ENCODE measurements around the gene NLGN1. TPM values are rescaled to one million over a fixed set of nuclear protein-coding genes. Genes with fewer than 3 reads are reported as not detected.
A peak's percentile ranks its signal among the peaks of the same experiment; 100 is the strongest.

The NLGN1 gene
- polyA plus RNA-seq, 1 donor from 2014 or later = 2.7 TPM

DNA sequence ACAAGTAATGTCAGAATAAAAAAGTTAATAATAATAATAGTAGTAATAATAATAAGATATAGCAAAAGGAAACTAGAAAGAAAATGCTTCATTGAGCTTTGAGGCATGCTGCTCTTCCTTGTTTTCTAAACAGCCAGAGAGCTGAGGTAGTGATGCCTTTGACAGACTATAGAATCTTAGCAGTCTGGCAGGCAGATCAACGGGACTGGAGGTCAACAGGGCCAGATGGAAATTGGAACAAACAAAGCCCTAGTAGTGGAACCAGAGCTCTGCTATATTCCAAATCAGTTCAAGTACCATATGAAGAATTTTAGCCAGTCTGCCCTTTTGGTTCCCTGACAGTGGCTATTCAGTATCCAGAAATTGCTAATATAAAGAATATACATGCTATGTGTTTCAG, 278.6 kb downstream of the NLGN1 start:
- H3K9ac ChIP-seq (ENCODE audit: low read length) = no peak overlapping the region
- no peak overlapping the region for H2AFZ ChIP-seq (ENCODE audit: low read depth, low read length)
- H3F3A ChIP-seq (ENCODE audit: insufficient read depth, low read length, poor library complexity, severe bottlenecking) = peaks cover 4% of the 10 kb centered on the region
- no peak overlapping the region for H3K4me2 ChIP-seq (ENCODE audit: low read length)
- H3K9me2 ChIP-seq (ENCODE audit: insufficient read depth, low read length) = no peaks in the 10 kb centered on the region
- H3K27me3 ChIP-seq (ENCODE audit: insufficient read depth, low read depth, low read length) = no peaks in the 10 kb centered on the region
- no peaks in the 10 kb centered on the region for H3K36me3 ChIP-seq (ENCODE audit: insufficient read depth, low read length)
- no peak overlapping the region for H3K4me3 ChIP-seq (ENCODE audit: low read length)
- no peaks in the 10 kb centered on the region for H3K9me3 ChIP-seq (ENCODE audit: low read length)
- H3K27ac ChIP-seq (ENCODE audit: low read length) = no peak overlapping the region
- H3K79me2 ChIP-seq (replicated peaks; ENCODE audit: insufficient read depth, low read length) = no peaks in the 10 kb centered on the region
- TF ChIP-seq, protein P1, sequence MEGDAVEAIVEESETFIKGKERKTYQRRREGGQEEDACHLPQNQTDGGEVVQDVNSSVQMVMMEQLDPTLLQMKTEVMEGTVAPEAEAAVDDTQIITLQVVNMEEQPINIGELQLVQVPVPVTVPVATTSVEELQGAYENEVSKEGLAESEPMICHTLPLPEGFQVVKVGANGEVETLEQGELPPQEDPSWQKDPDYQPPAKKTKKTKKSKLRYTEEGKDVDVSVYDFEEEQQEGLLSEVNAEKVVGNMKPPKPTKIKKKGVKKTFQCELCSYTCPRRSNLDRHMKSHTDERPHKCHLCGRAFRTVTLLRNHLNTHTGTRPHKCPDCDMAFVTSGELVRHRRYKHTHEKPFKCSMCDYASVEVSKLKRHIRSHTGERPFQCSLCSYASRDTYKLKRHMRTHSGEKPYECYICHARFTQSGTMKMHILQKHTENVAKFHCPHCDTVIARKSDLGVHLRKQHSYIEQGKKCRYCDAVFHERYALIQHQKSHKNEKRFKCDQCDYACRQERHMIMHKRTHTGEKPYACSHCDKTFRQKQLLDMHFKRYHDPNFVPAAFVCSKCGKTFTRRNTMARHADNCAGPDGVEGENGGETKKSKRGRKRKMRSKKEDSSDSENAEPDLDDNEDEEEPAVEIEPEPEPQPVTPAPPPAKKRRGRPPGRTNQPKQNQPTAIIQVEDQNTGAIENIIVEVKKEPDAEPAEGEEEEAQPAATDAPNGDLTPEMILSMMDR (IDR thresholded peaks at IDR 0.05; ENCODE audit: poor library complexity, severe bottlenecking) = no peak
- TF ChIP-seq POLR2AphosphoS5 (IDR thresholded peaks at IDR 0.05) (no peak), EZH2 (IDR thresholded peaks at IDR 0.05; ENCODE audit: borderline replicate concordance, insufficient read depth, low read length, poor library complexity, severe bottlenecking) (no peak), MXI1 (conservative IDR thresholded peaks at IDR 0.05; ENCODE audit: poor library complexity, severe bottlenecking) (no peak), TAF1 (IDR thresholded peaks at IDR 0.05; ENCODE audit: low read depth) (no peak), EP300 (conservative IDR thresholded peaks at IDR 0.05; ENCODE audit: poor library complexity, severe bottlenecking) (no peak), SMC3 (conservative IDR thresholded peaks at IDR 0.05; ENCODE audit: poor library complexity) (no peak), RAD21 (conservative IDR thresholded peaks at IDR 0.05) (no peak)
- TF ChIP-seq, protein P2, sequence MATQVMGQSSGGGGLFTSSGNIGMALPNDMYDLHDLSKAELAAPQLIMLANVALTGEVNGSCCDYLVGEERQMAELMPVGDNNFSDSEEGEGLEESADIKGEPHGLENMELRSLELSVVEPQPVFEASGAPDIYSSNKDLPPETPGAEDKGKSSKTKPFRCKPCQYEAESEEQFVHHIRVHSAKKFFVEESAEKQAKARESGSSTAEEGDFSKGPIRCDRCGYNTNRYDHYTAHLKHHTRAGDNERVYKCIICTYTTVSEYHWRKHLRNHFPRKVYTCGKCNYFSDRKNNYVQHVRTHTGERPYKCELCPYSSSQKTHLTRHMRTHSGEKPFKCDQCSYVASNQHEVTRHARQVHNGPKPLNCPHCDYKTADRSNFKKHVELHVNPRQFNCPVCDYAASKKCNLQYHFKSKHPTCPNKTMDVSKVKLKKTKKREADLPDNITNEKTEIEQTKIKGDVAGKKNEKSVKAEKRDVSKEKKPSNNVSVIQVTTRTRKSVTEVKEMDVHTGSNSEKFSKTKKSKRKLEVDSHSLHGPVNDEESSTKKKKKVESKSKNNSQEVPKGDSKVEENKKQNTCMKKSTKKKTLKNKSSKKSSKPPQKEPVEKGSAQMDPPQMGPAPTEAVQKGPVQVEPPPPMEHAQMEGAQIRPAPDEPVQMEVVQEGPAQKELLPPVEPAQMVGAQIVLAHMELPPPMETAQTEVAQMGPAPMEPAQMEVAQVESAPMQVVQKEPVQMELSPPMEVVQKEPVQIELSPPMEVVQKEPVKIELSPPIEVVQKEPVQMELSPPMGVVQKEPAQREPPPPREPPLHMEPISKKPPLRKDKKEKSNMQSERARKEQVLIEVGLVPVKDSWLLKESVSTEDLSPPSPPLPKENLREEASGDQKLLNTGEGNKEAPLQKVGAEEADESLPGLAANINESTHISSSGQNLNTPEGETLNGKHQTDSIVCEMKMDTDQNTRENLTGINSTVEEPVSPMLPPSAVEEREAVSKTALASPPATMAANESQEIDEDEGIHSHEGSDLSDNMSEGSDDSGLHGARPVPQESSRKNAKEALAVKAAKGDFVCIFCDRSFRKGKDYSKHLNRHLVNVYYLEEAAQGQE (IDR thresholded peaks at IDR 0.05; ENCODE audit: borderline replicate concordance) = no peak
- H4K20me1 ChIP-seq (ENCODE audit: insufficient read depth) = no peaks in the 10 kb centered on the region

DNA sequence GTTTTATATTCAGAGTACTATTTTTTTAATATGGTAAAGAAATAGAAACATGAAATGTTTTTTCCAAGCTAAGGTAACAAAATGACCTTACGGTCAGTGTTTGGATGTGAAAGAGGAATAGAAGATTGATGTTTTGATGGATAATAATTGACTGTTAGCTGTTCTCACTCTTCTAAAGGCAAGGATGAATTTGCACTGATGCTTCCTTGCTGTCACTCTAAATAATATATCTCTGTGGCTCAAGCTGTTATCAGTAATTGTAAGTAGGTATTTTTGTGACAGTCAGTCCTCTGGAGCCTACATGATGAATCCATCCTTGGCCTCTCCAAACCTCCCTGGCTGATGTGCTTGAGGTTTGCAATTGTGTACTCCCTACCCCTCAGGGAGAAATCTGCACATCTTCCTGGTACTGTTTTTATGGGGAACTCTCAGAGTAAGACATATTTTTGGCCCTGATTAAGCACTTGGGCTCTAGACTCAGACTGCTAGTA, 283.7 kb downstream of the NLGN1 start:
- Histone ChIP-seq H2AFZ (ENCODE audit: low read depth, low read length) (no peak overlapping the region), H3K36me3 (ENCODE audit: insufficient read depth, low read length) (no peaks in the 10 kb centered on the region)

More for the DNA sequence above, 283.7 kb downstream of the NLGN1 start:
- Histone ChIP-seq H3K27ac (ENCODE audit: low read length) (no peak overlapping the region), H3K4me3 (ENCODE audit: low read length) (no peak overlapping the region), H3K79me2 (replicated peaks; ENCODE audit: insufficient read depth, low read length) (no peaks in the 10 kb centered on the region), H3K9ac (ENCODE audit: low read length) (no peak overlapping the region), H3K9me2 (ENCODE audit: insufficient read depth, low read length) (no peaks in the 10 kb centered on the region), H3K9me3 (ENCODE audit: low read length) (no peaks in the 10 kb centered on the region), H3K27me3 (ENCODE audit: insufficient read depth, low read depth, low read length) (no peaks in the 10 kb centered on the region), H4K20me1 (ENCODE audit: insufficient read depth) (no peaks in the 10 kb centered on the region), H3F3A (ENCODE audit: insufficient read depth, low read length, poor library complexity, severe bottlenecking) (peaks cover 8% of the 10 kb centered on the region), H3K4me2 (ENCODE audit: low read length) (peak overlapping the region; percentile 15)
- TF ChIP-seq SMC3 (conservative IDR thresholded peaks at IDR 0.05; ENCODE audit: poor library complexity) (no peak), POLR2AphosphoS5 (IDR thresholded peaks at IDR 0.05) (peak; percentile 98), EP300 (conservative IDR thresholded peaks at IDR 0.05; ENCODE audit: poor library complexity, severe bottlenecking) (peak; percentile 81), MXI1 (conservative IDR thresholded peaks at IDR 0.05; ENCODE audit: poor library complexity, severe bottlenecking) (no peak), EZH2 (IDR thresholded peaks at IDR 0.05; ENCODE audit: borderline replicate concordance, insufficient read depth, low read length, poor library complexity, severe bottlenecking) (no peak)

Measured in neural cell (in vitro differentiated cells).